NCI-H2081 treated with DMSO at 0.1 percent for 48 hours (cell line): Measurements from ENCODE around the gene TM4SF4.
A peak's percentile ranks its signal among the peaks of the same experiment; 100 is the strongest.

Experiments used
- DNase-seq: peaks from one replicate; lab custom pipeline; 2025; lab: John Stamatoyannopoulos, UW

The TM4SF4 gene

GRCh38 chr3:149455366-149455765 lies 19.1 kb upstream of the TM4SF4 start:
- no peak for DNase-seq

DNA sequence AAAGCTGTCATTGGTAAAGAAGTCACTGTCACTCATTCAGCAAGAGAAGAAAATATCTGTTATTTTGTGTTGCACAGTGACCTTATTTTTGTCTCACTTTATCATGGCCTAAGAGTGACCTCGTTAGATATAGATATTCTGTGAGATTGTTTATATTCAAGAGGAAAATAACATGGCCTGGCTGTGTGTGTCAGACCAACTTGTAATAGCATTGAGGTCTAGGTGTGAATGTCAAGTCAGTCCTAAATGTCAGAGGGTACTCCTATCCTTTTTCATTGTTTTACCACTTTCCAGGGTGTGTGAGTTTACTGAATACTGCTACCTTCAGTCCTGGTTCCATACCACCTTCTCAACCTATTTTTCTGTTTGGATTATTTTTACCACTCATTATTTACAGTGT lies 18.5 kb upstream of the TM4SF4 start:
- DNase-seq = no peak

GRCh38 chr3:149459491-149460059 lies 14.9 kb upstream of the TM4SF4 start:
- no peak for DNase-seq

DNA sequence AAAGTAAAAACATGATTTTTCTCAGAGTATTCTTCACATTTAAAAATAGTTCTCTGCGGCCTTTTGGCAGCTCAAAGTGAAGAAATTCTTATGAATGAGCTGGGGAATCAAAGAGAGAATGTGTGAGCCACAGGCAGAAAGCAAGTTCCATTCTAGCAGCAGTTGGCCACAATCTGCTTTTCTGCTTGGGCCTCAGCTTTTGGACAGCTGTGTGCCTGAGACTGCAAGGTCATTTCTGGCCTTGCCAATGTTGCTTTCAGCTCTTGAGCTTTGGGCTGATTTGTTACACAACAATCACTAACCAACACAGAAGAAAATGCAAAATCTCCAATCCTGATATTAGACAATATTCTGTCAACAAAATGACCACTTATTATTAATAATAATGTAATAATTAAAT lies 14.4 kb upstream of the TM4SF4 start:
- DNase-seq = no peak

GRCh38 chr3:149462051-149462450 lies 12.4 kb upstream of the TM4SF4 start:
- DNase-seq = no peak

DNA sequence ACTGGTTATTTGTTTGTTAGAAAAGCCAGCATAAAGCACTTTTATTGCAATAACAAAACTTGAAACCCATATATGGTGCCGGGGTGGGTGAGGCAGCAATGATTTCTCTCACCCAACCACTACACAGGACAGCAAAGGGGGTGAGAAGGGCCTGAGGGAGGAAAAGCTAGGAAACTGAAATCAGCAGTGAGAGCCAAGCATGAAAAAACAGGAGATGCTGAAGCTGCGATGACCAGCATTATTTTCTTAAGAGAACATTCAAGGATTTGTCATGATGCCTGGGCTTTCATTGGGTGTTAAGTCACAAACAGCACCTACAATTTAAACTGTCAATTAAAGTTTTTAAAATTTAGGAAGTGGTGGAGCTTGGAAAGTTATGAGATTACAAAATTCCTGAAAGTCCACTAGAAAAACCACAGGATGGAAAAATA lies 11.9 kb upstream of the TM4SF4 start:
- DNase-seq = no peak

- DNase-seq = no peak
Observed at GRCh38 chr3:149463921-149464320, 10.6 kb upstream of the TM4SF4 start.

DNA sequence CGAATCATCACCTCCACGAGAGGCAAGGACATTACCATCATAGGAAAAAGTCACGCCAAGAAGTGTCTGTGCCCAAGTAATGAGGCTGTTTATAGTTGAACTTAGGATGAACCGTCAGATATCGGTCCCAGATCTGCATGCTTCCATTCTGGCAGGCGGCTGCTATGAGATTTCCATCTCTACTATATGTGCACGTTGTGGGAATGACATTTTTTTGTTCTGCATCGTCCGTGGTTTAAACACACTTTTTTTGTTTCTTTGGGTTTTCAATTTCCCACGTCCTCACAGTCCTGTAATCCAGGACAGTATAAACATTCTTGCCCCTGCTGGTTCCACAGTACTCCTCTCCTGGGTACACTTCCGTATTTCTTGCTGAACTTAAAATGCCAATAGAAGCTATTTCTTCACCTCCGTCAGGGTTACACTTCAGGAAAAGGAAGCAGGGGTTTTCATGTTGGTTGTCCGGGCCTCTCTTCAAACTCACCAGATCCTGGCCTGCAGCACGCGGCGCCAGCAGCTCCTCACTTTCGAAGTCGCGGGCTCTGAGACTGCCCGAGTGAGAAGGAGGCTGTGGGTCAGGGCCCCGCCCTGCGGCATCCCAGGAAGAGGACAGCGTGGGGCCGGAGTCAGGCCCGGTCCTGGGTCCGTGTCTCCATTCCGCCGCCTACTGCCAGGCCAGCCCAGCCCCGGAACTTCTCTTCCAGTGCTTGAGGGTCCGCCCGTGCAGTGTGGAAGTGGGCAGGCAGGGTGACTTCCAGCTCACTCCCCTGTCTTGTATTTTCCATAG lies 9.8 kb upstream of the TM4SF4 start:
- DNase-seq = no peak

DNA sequence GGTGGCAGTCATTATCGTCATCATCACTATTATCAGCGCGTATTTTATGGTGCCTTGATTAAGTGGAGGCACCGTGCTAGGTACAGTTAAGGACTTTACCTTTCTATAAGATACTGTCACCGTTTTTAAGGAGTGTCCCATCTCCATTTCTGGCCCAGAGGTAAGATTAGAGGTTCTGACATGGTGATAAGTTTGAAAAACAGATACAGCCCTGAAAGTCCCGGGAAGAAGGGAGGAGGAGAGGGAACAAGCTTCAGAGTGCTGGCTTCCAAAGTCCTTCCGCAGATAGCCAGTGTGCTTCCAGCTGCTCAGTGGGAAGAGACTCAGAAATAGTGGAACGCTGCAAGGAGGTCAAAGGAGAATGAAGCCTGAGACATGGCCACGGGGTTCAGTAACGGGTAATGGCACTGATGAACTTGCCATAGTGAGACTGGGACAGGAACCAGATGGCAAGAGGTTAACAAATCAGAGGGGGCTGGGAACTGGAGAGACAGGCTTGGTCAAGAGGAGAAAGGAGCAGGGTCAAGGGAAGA lies 9.1 kb upstream of the TM4SF4 start:
- no peak for DNase-seq

DNA sequence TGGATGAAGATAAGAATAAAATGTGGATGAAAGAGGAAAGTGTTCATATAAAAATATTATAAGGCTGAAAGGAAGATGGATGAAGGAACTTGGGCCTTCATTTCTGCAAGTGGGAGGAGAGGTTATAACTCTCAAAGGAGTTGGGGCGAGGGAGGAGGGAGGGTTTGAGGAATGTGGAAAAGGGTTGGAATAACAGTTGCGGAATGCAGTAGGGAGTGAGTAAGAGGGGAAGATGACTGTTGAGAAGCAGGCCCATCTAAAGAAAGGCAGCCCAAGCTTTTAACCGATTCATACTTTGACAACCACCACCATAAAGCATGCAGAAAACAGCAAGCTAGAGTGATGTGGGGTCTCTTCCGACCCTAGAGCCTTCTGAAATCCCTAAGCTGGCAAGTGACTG lies 8.3 kb upstream of the TM4SF4 start:
- DNase-seq = no peak

GRCh38 chr3:149468504-149469212 lies 5.8 kb upstream of the TM4SF4 start:
- DNase-seq = no peak

GRCh38 chr3:149470381-149470780 lies 4.1 kb upstream of the TM4SF4 start:
- no peak for DNase-seq

DNA sequence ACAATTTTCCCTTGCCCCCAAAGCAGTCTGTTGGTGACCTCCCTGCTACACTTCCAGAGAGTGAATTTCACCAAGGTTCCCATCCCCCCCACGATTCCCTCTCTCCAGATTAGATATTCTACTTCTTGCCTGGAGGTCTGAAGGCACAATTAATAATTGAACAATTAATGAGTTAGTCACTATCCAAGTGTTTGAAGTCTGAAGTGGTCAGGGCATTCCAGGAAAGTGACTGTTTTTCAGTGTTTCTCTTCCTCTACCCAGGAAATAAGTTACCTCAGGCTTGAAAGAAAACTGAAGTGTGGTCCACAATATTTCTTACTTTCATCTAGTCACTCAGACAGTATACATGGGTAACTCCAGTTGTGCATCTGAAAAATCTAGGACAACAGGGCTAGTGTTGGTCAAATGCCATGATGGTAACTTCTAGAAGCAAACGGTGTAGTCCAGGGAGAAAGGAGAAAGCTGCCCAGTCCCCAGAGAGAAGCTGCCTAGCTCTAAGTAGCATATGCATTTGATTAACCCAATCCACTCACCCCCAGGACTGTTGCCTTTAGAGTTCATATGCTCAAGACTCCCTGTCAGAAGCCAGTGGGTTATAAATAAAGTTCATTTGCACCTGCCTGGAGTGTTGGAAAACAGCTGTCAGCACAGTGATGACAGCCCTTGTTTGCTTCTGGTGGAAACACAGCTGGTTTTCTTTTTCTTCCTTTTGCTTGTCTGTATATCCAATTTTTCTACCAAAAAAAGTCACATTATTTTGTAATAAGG lies 2.3 kb upstream of the TM4SF4 start:
- DNase-seq = no peak

DNA sequence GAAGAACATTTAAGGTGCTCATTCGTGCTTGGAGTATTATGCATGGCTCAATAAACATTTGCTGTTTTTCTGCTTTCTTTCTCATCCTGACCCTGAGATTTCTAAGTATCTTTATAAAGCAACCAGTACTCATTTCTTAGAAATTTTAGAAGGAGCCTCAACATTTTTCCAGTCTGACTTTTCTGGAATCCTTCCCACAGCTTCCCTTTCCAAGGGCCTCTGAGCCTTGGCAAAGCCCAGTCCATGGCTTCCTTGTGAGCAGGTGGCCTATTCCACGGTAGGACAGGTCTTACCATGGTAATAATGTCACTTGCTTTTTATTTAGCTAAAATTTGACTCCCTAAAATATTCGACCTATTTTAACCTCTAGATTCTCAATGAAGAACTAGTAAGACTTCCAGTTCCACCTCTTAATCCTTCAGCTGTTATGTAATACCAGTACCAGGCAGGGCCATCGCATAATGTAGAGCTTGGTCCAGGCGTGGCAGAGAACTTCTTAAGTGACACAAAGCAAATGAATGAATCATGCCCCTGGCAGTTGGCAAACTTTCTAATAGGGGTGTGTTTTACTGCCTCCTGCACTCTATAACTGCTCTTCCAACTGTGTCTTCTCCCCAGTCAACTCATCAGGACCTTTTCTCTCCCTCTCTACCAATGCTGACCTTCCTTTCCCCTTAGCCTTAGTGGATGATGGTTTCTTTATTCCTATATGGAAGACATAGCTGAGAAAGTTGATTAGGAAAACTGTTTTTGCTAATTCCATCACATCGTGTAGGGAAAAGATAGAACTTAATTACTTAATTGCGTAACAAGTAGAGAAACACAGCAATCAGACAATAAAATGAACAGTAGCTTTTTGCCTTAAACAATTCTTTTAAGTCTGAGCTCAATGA lies 894 bp upstream of the TM4SF4 start:
- no peak for DNase-seq

- no peak for DNase-seq
Observed at GRCh38 chr3:149475451-149476060, 1.1 kb downstream of the TM4SF4 start.

- DNase-seq = no peak
Observed at GRCh38 chr3:149476225-149476624, 1.7 kb downstream of the TM4SF4 start.

- no peak for DNase-seq
Observed at GRCh38 chr3:149479621-149480325, 5.3 kb downstream of the TM4SF4 start.

DNA sequence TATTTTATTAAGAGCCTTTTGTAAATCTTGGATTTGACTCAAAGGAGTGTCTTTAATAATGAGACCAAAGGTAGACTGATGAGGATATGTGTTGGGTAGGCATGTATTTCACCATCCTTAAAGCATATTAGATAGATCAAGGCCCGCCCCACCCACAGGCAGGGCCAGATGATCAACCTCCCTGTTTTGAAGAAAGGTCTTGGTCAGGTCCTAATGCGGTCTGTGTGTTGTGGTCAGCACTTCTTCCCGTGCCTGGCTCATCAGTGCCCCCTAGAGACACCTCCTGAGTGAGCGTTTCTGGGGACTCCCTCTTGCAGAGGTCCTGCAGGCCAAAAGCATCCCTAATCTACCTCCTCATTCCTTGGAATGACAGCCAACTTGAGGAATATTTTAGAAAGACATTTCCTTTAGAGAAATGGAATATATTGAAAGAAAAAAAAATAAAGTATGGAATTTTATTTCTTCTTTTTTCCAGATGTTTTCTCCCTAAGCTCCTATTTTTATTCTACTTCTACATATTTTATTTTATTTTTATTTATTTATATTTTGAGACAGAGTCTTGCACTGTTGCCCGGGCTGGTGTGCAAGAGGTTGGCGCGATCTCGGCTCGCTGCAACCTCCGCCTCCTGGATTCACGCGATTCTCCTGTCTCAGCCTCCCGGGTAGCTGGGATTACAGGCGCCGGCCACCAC lies 6.0 kb downstream of the TM4SF4 start:
- peak; percentile 66 for DNase-seq

GRCh38 chr3:149481056-149481455 lies 6.6 kb downstream of the TM4SF4 start:
- DNase-seq = no peak
